CD14-positive monocyte (primary cell): ENCODE measurements around the gene SATB2. TPM values are rescaled to one million over a fixed set of nuclear protein-coding genes. Genes with fewer than 3 reads are reported as not detected.

Source experiments
- DNase-seq, 3 donors: peaks; one replicate each; pipeline ENCODE4 v3.0.0-alpha.2; 2011 to 2022
- H2AFZ ChIP-seq: 2 replicates; pipeline ENCODE4 v1.6.0; 2012; ENCODE audit warnings: mild to moderate bottlenecking, low read depth, low read length, inconsistent platforms; ENCODE audit not compliant: insufficient read depth, poor library complexity, severe bottlenecking
- H3K27ac ChIP-seq, 2 donors: 1 replicate in 1 of 2; 2 replicates in 1 of 2; pipeline ENCODE4 v1.5.1; 2012 to 2013; ENCODE audit warnings: low read length in 2 of 2, control low read depth in 1 of 2, inconsistent platforms in 1 of 2, low read depth in 1 of 2, mild to moderate bottlenecking in 1 of 2
- H3K27me3 ChIP-seq, 2 donors: one replicate each; pipeline versions ENCODE4 v1.6.0 to v1.6.1; 2011 to 2013; ENCODE audit warnings: low read length in 2 of 2; ENCODE audit not compliant: control insufficient read depth in 2 of 2, insufficient read depth in 2 of 2
- H3K36me3 ChIP-seq, 2 donors: replicated peaks in 1 of 2; 1 replicate in 1 of 2; 2 replicates in 1 of 2; pipeline versions ENCODE4 v1.5.1 to v1.6.1; 2012 to 2013; ENCODE audit warnings: low read length in 2 of 2, control low read depth in 1 of 2, inconsistent platforms in 1 of 2, mild to moderate bottlenecking in 1 of 2; ENCODE audit not compliant: insufficient read depth in 2 of 2, control insufficient read depth in 1 of 2
- H3K4me1 ChIP-seq, 2 donors: 1 replicate in 1 of 2; 2 replicates in 1 of 2; pipeline versions ENCODE4 v1.5.1 to v1.6.1; 2012 to 2013; ENCODE audit warnings: low read length in 2 of 2, control low read depth in 1 of 2, inconsistent platforms in 1 of 2, mild to moderate bottlenecking in 1 of 2, moderate library complexity in 1 of 2; ENCODE audit not compliant: insufficient read depth in 2 of 2, control insufficient read depth in 1 of 2
- H3K4me2 ChIP-seq: replicated peaks from 2 replicates; pipeline ENCODE3; 2012; ENCODE audit warnings: low read length, moderate library complexity, mild to moderate bottlenecking; ENCODE audit not compliant: poor library complexity, severe bottlenecking; ENCODE audit errors: extremely low read depth
- H3K4me3 ChIP-seq, 3 experiments: fragments of 200-600 bp in 1 of 3; sonication (generic) in 1 of 3; replicated peaks in 1 of 3; 1 replicate in 2 of 3; 2 replicates in 1 of 3; pipeline ENCODE4 v1.5.1; 2011 to 2013; ENCODE audit warnings: low read length in 3 of 3, mild to moderate bottlenecking in 3 of 3, control low read depth in 2 of 3, low read depth in 2 of 3, inconsistent platforms in 1 of 3, moderate library complexity in 1 of 3
- H3K79me2 ChIP-seq: 2 replicates; pipeline ENCODE4 v1.6.0; 2012; ENCODE audit warnings: mild to moderate bottlenecking, control low read depth, inconsistent platforms, low read length, moderate library complexity; ENCODE audit not compliant: insufficient read depth
- H3K9ac ChIP-seq: 2 replicates; pipeline ENCODE4 v1.6.0; 2017; ENCODE audit warnings: low read length, mild to moderate bottlenecking; ENCODE audit not compliant: insufficient read depth, poor library complexity, severe bottlenecking
- H3K9me3 ChIP-seq, 2 donors: replicated peaks in 1 of 2; 1 replicate in 1 of 2; 2 replicates in 1 of 2; pipeline versions ENCODE4 v1.5.1 to v1.6.1; 2012 to 2013; ENCODE audit warnings: low read length in 2 of 2, control low read depth in 1 of 2; ENCODE audit not compliant: control insufficient read depth in 1 of 2, insufficient read depth in 1 of 2
- H4K20me1 ChIP-seq: 2 replicates; pipeline ENCODE4 v1.6.0; 2012; ENCODE audit warnings: mild to moderate bottlenecking, low read length, control low read depth, moderate library complexity; ENCODE audit not compliant: insufficient read depth
- H3K27ac Mint-ChIP-seq, 7 donors: one replicate each; pipeline ENCODE4 v1.8.0; 2020; ENCODE audit warnings: mild to moderate bottlenecking in 7 of 7, mixed read lengths in 7 of 7, moderate library complexity in 6 of 7, inconsistent platforms in 2 of 7
- H3K27me3 Mint-ChIP-seq, 3 donors: one replicate each; pipeline ENCODE4 v1.8.0; 2021 to 2022; ENCODE audit warnings: low read depth in 3 of 3, mild to moderate bottlenecking in 3 of 3, mixed read lengths in 3 of 3, moderate library complexity in 3 of 3, inconsistent platforms in 1 of 3
- H3K36me3 Mint-ChIP-seq, 2 donors: one replicate each; pipeline ENCODE4 v1.8.0; 2020; ENCODE audit warnings: mixed read lengths in 2 of 2, inconsistent platforms in 1 of 2, mild to moderate bottlenecking in 1 of 2
- H3K4me1 Mint-ChIP-seq: one replicate; pipeline ENCODE4 v1.8.0; 2020; ENCODE audit warnings: mild to moderate bottlenecking, mixed read lengths
- H3K4me3 Mint-ChIP-seq, 2 donors: one replicate each; pipeline ENCODE4 v1.8.0; 2020; ENCODE audit warnings: mild to moderate bottlenecking in 2 of 2, mixed read lengths in 2 of 2, moderate library complexity in 1 of 2
- H3K9me3 Mint-ChIP-seq, 7 donors: one replicate each; pipeline ENCODE4 v1.8.0; 2020 to 2022; ENCODE audit warnings: mixed read lengths in 7 of 7, mild to moderate bottlenecking in 6 of 7, moderate library complexity in 6 of 7, inconsistent platforms in 2 of 7
- CTCF ChIP-seq: fragments of 200-600 bp; IDR thresholded peaks from one replicate; pipeline ENCODE4 v1.8.0; 2022; ENCODE audit warnings: antibody characterized with exemption, mild to moderate bottlenecking
- intact Hi-C, 2 donors: fragments of 100-400 bp; cut with micrococcal nuclease; formaldehyde crosslinking; loops; one replicate each; pipeline versions ENCODE4 v1.15.0 to v1.15.1; 2023
- polyA plus RNA-seq, 3 donors: library from polyadenylated mRNA; depleted of rRNA in 1 of 3; unstranded in 2 of 3; stranded (reverse) in 1 of 3; fragments of 300-500 nt in 2 of 3; fragments of >200 nt in 1 of 3; fragmentation: Illumina TruSeq in 2 of 3; gene quantifications; 1 replicate in 2 of 3; 2 replicates in 1 of 3; pipeline ENCODE4 v1.2.3, GENCODE V29; 2012 to 2021

SATB2 gene
- polyA plus RNA-seq, 3 donors = 0.13 to 0.69 (median 0.14) TPM

GRCh38 chr2:199407421-199407820 lies 50.3 kb downstream of the SATB2 start:
- Histone ChIP-seq H3K4me2 (no peak overlapping the region), H3K27ac (no peak overlapping the region), H3K4me1 (no peaks in the 10 kb centered on the region), H2AFZ (no peak overlapping the region), H3K9me3 (no peaks in the 10 kb centered on the region), H3K9ac (no peak overlapping the region), H3K79me2 (no peaks in the 10 kb centered on the region), H3K27me3 (peaks cover 0 to 3% of the 10 kb centered on the region in 2 donors), H3K36me3 (no peaks in the 10 kb centered on the region), H3K4me3 (no peak overlapping the region), H4K20me1 (no peaks in the 10 kb centered on the region)
- Mint-ChIP-seq H3K36me3 (no peaks in the 10 kb centered on the region), H3K9me3 (peaks cover 0 to under 1% (median 0%) of the 10 kb centered on the region in 7 donors), H3K27ac (no peak overlapping the region), H3K4me3 (no peak overlapping the region), H3K4me1 (no peaks in the 10 kb centered on the region), H3K27me3 (peaks cover 1 to 4% (median 2%) of the 10 kb centered on the region in 3 donors)
- TF ChIP-seq CTCF = no peak
- intact Hi-C loops = no loop called here
- no peak for DNase-seq

GRCh38 chr2:199405241-199405640 lies 52.5 kb downstream of the SATB2 start:
- Mint-ChIP-seq H3K4me3 (no peak overlapping the region), H3K27ac (no peak overlapping the region), H3K36me3 (no peaks in the 10 kb centered on the region), H3K27me3 (peaks cover 0 to 5% (median 2%) of the 10 kb centered on the region in 3 donors), H3K9me3 (peaks cover 0 to 4% (median 0%) of the 10 kb centered on the region in 7 donors), H3K4me1 (no peaks in the 10 kb centered on the region)
- no peak overlapping the region for H3K27ac ChIP-seq
- no peak for DNase-seq
- no peaks in the 10 kb centered on the region for H4K20me1 ChIP-seq
- intact Hi-C loops = no loop called here
- peaks cover 0 to 3% of the 10 kb centered on the region in 2 donors for H3K27me3 ChIP-seq
- H3K36me3 ChIP-seq = no peaks in the 10 kb centered on the region
- no peak overlapping the region for H3K4me3 ChIP-seq
- no peak overlapping the region for H3K4me2 ChIP-seq
- no peak overlapping the region for H3K9ac ChIP-seq
- H3K79me2 ChIP-seq = no peaks in the 10 kb centered on the region
- no peaks in the 10 kb centered on the region for H3K9me3 ChIP-seq
- H3K4me1 ChIP-seq = no peaks in the 10 kb centered on the region
- TF ChIP-seq CTCF = peak; percentile 24
- H2AFZ ChIP-seq = no peak overlapping the region
